ENCODE data around the gene PGLYRP2.

PGLYRP2 gene

DNA sequence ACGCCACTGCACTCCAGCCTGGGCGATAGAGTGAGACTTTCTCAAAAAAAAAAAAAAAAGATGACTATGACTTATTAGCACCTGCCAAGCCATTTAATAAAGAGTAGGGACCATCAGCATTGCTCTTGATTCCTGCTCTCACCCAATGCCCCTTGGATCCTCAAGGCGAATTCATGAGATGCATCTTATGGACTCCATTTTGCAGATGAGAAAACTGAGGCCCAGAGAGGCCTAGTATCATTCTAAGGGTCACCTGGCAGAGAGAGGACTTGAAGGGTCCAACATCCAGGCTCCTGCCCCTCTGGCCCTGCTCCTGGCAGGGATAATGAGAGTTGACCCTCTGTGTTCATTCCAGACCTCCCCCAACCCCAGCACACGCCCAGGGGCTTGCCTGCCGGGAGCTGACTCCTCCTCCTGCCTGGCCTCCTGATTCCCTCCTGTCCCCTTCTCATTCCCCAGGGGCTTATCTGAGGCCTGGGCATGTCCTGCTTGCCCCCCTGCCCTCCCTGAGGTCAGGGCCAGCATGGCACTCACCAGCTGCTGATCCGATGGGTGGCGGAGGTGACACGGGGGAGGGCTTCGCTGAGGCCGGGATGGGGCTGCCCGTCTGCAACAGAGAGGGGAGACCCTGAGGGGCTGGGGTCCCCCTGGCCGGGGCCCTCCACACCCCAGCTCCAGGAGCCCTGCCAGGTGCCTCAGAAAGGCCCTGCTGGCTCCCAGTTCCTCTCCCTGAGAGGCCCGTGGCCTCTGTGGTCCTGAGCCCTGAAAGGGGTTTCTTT lies 37.0 kb downstream of the PGLYRP2 start:
- TF ChIP-seq CTCF (IDR thresholded peaks at IDR 0.05), result no peak

DNA sequence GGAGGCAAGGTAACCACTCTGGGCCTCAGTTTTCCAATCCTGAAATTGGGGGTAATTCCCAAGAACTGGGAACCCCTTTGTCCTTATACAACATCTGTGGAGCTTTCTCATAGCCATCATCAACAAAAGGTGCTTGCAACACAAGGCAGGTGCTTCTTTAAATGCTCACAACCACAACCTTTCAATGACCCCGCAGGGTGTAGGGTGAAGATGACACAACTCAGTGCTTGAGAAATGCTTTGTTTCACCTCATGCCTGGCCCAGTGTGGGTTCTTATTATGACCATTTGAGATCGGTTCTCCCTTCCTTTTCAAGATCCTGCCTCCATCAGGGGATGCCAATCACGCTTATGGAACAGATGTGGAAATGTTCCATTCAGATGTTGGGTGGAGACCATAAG lies 38.0 kb downstream of the PGLYRP2 start:
- TF ChIP-seq CTCF (IDR thresholded peaks at IDR 0.05), result no peak

- TF ChIP-seq CTCF (IDR thresholded peaks at IDR 0.05), result no peak
Observed at GRCh38 chr19:15439821-15440641, 39.3 kb downstream of the PGLYRP2 start.

DNA sequence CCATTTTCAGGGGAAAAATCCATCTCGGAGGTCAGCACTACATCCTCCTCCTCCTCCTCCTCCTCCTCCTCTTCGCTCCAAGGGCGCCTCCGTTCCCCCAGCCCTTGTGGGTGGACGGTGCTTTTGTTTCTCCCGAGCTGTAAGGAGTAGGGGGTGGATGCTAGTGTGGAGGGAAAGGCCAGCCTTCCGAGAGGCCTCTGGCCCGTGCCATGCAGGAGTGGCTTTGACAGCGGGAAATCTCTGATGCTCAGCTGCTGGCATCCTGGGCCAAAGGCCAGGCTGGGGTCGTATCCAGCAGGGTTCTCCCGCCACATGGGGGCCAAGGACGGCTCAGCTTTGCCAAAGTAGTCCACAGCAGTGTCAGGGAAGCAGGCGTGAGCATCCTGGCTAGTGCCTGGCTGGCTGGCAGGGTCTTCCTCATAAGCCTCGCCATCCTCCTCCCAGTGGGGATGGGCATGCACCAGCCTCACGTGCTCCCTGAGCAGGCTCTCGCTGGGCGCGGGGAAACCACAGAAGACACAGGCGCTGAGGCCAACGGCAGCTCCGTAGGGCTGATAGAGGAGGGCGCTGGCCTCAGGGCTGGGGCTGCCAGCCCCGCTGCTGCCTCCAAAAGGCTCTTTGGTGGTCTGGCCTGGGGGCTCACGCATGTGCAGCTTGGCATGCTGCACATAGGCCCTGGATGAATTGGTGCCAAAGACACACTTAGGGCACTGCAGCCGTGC lies 40.1 kb downstream of the PGLYRP2 start:
- no peak for TF ChIP-seq CTCF (IDR thresholded peaks at IDR 0.05)

- no peak for TF ChIP-seq CTCF (IDR thresholded peaks at IDR 0.05)
Observed at GRCh38 chr19:15438577-15438976, 40.7 kb downstream of the PGLYRP2 start.

GRCh38 chr19:15438124-15438496 lies 41.2 kb downstream of the PGLYRP2 start:
- no peak for TF ChIP-seq CTCF (IDR thresholded peaks at IDR 0.05)

- TF ChIP-seq CTCF (IDR thresholded peaks at IDR 0.05), result peak; percentile 35
Observed at GRCh38 chr19:15437355-15438123, 41.8 kb downstream of the PGLYRP2 start.

Data from LNCAP (cell line).